ENCODE results near the gene LCE4A.

DNA sequence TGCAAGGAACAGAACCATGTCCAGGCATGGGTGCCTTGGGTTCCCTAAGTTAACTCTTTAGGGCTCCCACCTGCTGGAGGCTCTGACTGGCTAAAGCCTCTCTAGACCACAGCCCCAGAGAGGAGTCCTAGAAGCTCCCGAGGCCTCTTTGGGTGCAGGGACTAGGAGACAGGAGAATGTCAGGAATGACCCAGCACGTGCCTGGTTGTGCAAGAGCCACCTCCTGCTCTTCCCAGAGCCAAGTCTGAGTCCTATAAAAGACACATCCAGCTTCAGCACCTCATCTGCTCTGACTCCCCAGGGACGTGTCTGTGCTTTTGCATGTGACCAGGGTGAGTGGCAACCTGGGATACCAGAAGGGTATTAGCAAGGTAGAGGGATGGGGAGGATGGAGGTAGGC, 44.9 kb upstream of the LCE4A start, which contains the start of gene LCE2D:
- TF ChIP-seq, protein P1, sequence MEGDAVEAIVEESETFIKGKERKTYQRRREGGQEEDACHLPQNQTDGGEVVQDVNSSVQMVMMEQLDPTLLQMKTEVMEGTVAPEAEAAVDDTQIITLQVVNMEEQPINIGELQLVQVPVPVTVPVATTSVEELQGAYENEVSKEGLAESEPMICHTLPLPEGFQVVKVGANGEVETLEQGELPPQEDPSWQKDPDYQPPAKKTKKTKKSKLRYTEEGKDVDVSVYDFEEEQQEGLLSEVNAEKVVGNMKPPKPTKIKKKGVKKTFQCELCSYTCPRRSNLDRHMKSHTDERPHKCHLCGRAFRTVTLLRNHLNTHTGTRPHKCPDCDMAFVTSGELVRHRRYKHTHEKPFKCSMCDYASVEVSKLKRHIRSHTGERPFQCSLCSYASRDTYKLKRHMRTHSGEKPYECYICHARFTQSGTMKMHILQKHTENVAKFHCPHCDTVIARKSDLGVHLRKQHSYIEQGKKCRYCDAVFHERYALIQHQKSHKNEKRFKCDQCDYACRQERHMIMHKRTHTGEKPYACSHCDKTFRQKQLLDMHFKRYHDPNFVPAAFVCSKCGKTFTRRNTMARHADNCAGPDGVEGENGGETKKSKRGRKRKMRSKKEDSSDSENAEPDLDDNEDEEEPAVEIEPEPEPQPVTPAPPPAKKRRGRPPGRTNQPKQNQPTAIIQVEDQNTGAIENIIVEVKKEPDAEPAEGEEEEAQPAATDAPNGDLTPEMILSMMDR (optimal IDR thresholded peaks at IDR 0.05 in 1 of 3, IDR thresholded peaks at IDR 0.05 in 1 of 3, conservative IDR thresholded peaks at IDR 0.05 in 1 of 3; ENCODE audit: extremely low read depth in 1 of 3, insufficient read depth in 2 of 3, low read length in 3 of 3) = no peak
- TF ChIP-seq EZH2 (IDR thresholded peaks at IDR 0.05; ENCODE audit: low read length) = no peak
